SK-N-SH (cell line): ENCODE measurements around the gene ZNF827. TPM values are rescaled to one million over a fixed set of nuclear protein-coding genes. Genes with fewer than 3 reads are reported as not detected.

Experiments used
- CTCF ChIA-PET: fragments of 300-600, 350-600 bp; formaldehyde crosslinking; extraction: SDS; loops from one replicate; lab custom pipeline; 2021; lab: Yijun Ruan, JAX
- POLR2A ChIA-PET: fragments of 350-600 bp; sonication (Branson Sonifier 250); formaldehyde crosslinking; extraction: SDS; loops from one replicate; lab custom pipeline; 2020; ENCODE audit warnings: antibody characterized with exemption, inconsistent platforms; lab: Yijun Ruan, JAX
- DNase-seq: peaks from one replicate; pipeline ENCODE4 v3.0.0; 2012
- H2AFZ ChIP-seq: fragments of 200-600 bp; sonication (generic); 2 replicates; pipeline ENCODE4 v1.8.1; 2016; ENCODE audit warnings: antibody characterized with exemption, mild to moderate bottlenecking, low read depth
- H3F3A ChIP-seq: fragments of 200-600 bp; sonication (generic); replicated peaks from 2 replicates; pipeline ENCODE3; 2016; ENCODE audit warnings: antibody characterized with exemption, mild to moderate bottlenecking; ENCODE audit not compliant: insufficient read depth
- H3K27ac ChIP-seq, 2 experiments: fragments of 200-500 bp in 1 of 2; fragments of 200-600 bp in 1 of 2; sonication (Bioruptor generic) in 1 of 2; sonication (generic), shearing (Covaris generic) in 1 of 2; 2 replicates each; pipeline versions ENCODE4 v1.5.1 to v1.6.1; 2014 to 2016; ENCODE audit warnings: low read depth in 2 of 2, inconsistent platforms in 1 of 2, low read length in 1 of 2, mild to moderate bottlenecking in 1 of 2, mixed read lengths in 1 of 2
- H3K27me3 ChIP-seq: fragments of 200-600 bp; sonication (generic), shearing (Covaris generic); 2 replicates; pipeline ENCODE4 v1.6.1; 2016; ENCODE audit warnings: mixed run types; ENCODE audit not compliant: insufficient read depth
- H3K36me3 ChIP-seq, 2 experiments: fragments of 200-500 bp in 1 of 2; fragments of 200-600 bp in 1 of 2; sonication (Bioruptor generic) in 1 of 2; sonication (generic) in 1 of 2; replicated peaks in 1 of 2; 2 replicates each; pipeline versions ENCODE3 to v1.5.1; 2014 to 2016; ENCODE audit warnings: low read length in 1 of 2, mild to moderate bottlenecking in 1 of 2; ENCODE audit not compliant: insufficient read depth in 2 of 2, control insufficient read depth in 1 of 2
- H3K4me1 ChIP-seq, 2 experiments: fragments of 200-500 bp in 1 of 2; fragments of 200-600 bp in 1 of 2; sonication (Bioruptor generic) in 1 of 2; sonication (generic), shearing (Covaris generic) in 1 of 2; 2 replicates each; pipeline versions ENCODE4 v1.5.1 to v1.6.1; 2014 to 2016; ENCODE audit warnings: low read depth in 1 of 2, low read length in 1 of 2, mixed run types in 1 of 2; ENCODE audit not compliant: insufficient read depth in 2 of 2, control insufficient read depth in 1 of 2
- H3K4me2 ChIP-seq: fragments of 200-600 bp; sonication (generic), shearing (Covaris generic); 2 replicates; pipeline ENCODE4 v1.6.1; 2017; ENCODE audit warnings: mixed run types
- H3K4me3 ChIP-seq, 2 experiments: fragments of 200-500 bp in 1 of 2; fragments of 200-600 bp in 1 of 2; sonication (Bioruptor generic) in 1 of 2; sonication (generic), shearing (Covaris generic) in 1 of 2; 2 replicates each; pipeline versions ENCODE4 v1.5.1 to v1.8.1; 2014 to 2016; ENCODE audit warnings: low read depth in 2 of 2, inconsistent platforms in 1 of 2, low read length in 1 of 2, mild to moderate bottlenecking in 1 of 2, mixed read lengths in 1 of 2, moderate library complexity in 1 of 2
- H3K79me2 ChIP-seq: fragments of 200-600 bp; sonication (generic); 2 replicates; pipeline ENCODE4 v1.8.1; 2017; ENCODE audit warnings: mild to moderate bottlenecking; ENCODE audit not compliant: insufficient read depth
- H3K9ac ChIP-seq: fragments of 200-600 bp; sonication (generic); 2 replicates; pipeline ENCODE4 v1.6.1; 2017; ENCODE audit warnings: mixed run types
- H3K9me2 ChIP-seq: fragments of 200-600 bp; sonication (generic); 2 replicates; pipeline ENCODE4 v1.6.1; 2017; ENCODE audit warnings: mixed run types
- H3K9me3 ChIP-seq: fragments of 200-600 bp; sonication (generic); 2 replicates; pipeline ENCODE4 v1.6.1; 2017; ENCODE audit warnings: mixed run types, mild to moderate bottlenecking, moderate library complexity
- H4K20me1 ChIP-seq: fragments of 200-600 bp; sonication (generic); 2 replicates; pipeline ENCODE4 v1.6.1; 2017; ENCODE audit warnings: mild to moderate bottlenecking, mixed run types; ENCODE audit not compliant: insufficient read depth
- EP300 ChIP-seq, 2 experiments: IDR thresholded peaks; 2 replicates each; pipeline versions ENCODE4 v1.4.0 to v1.6.1; 2012; ENCODE audit warnings: borderline replicate concordance in 1 of 2, low read depth in 1 of 2, low read length in 1 of 2
- FOXJ3 ChIP-seq: sonication (generic); formaldehyde crosslinking; IDR thresholded peaks from 2 replicates; pipeline ENCODE4 v1.5.1; 2020; ENCODE audit warnings: mild to moderate bottlenecking, missing genetic modification reagents
- GABPA ChIP-seq: IDR thresholded peaks from 2 replicates; pipeline ENCODE4 v1.4.0; 2012; ENCODE audit warnings: low read depth, mild to moderate bottlenecking
- GATA2 ChIP-seq: sonication (generic); formaldehyde crosslinking; IDR thresholded peaks from 2 replicates; pipeline ENCODE4 v1.5.0; 2020; ENCODE audit warnings: mild to moderate bottlenecking, missing genetic modification reagents
- JUND ChIP-seq: IDR thresholded peaks from 2 replicates; pipeline ENCODE4 v1.4.0; 2012
- MEF2A ChIP-seq: IDR thresholded peaks from 2 replicates; pipeline ENCODE4 v1.4.0; 2012; ENCODE audit warnings: low read depth, borderline replicate concordance
- NFIC ChIP-seq: IDR thresholded peaks from 2 replicates; pipeline ENCODE4 v1.4.0; 2012; ENCODE audit warnings: borderline replicate concordance
- NRF1 ChIP-seq: IDR thresholded peaks from 2 replicates; pipeline ENCODE4 v1.6.1; 2012; ENCODE audit warnings: low read depth, mild to moderate bottlenecking, low read length
- RCOR1 ChIP-seq: fragments of 150-350 bp; IDR thresholded peaks from 2 replicates; pipeline ENCODE4 v1.6.1; 2017; ENCODE audit warnings: antibody characterized with exemption, low read length
- RXRA ChIP-seq: IDR thresholded peaks from 2 replicates; pipeline ENCODE4 v1.4.0; 2012; ENCODE audit warnings: low read depth, mild to moderate bottlenecking, borderline replicate concordance
- SIN3A ChIP-seq: IDR thresholded peaks from 2 replicates; pipeline ENCODE4 v1.6.1; 2012; ENCODE audit warnings: low read depth, mild to moderate bottlenecking, low read length, moderate library complexity, borderline replicate concordance
- TCF12 ChIP-seq: IDR thresholded peaks from 2 replicates; pipeline ENCODE4 v1.4.0; 2012
- TEAD4 ChIP-seq: IDR thresholded peaks from 2 replicates; pipeline ENCODE4 v1.4.0; 2012; ENCODE audit warnings: mild to moderate bottlenecking, borderline replicate concordance; ENCODE audit not compliant: insufficient read depth
- YY1 ChIP-seq: IDR thresholded peaks from 2 replicates; pipeline ENCODE4 v1.4.0; 2012; ENCODE audit warnings: low read depth, mild to moderate bottlenecking
- polyA plus RNA-seq, 3 experiments: library from polyadenylated mRNA; depleted of rRNA; stranded (reverse); fragments of >200 nt; gene quantifications; 2 replicates each; pipeline ENCODE4 v1.2.3, GENCODE V29; 2012
- TF ChIP-seq, protein P1 (sequence below): IDR thresholded peaks from 2 replicates; pipeline ENCODE4 v1.6.1; 2012; ENCODE audit warnings: mild to moderate bottlenecking, low read depth, low read length, moderate library complexity
- TF ChIP-seq, protein P2 (sequence below): fragments of 200-600 bp; sonication (generic); IDR thresholded peaks from 2 replicates; pipeline ENCODE4 v1.6.1; 2017; ENCODE audit warnings: antibody characterized with exemption, mild to moderate bottlenecking, moderate library complexity
- TF ChIP-seq, protein P3 (sequence below): fragments of 150-350 bp; IDR thresholded peaks from 2 replicates; pipeline ENCODE4 v1.6.1; 2016; ENCODE audit warnings: mild to moderate bottlenecking, low read depth, low read length
- TF ChIP-seq, protein P4 (sequence below): IDR thresholded peaks from 2 replicates; pipeline ENCODE4; 2012
- TF ChIP-seq, protein P5 (sequence below): IDR thresholded peaks from 2 replicates; pipeline ENCODE4 v1.4.0; 2012; ENCODE audit warnings: low read depth, borderline replicate concordance
- TF ChIP-seq, protein P6 (sequence below): IDR thresholded peaks from 2 replicates; pipeline ENCODE4 v1.4.0; 2012; ENCODE audit warnings: low read depth

ZNF827 gene
- polyA plus RNA-seq, 1 of the 3 experiments (the other 2 are of a cell fraction) = 23.2 TPM

DNA sequence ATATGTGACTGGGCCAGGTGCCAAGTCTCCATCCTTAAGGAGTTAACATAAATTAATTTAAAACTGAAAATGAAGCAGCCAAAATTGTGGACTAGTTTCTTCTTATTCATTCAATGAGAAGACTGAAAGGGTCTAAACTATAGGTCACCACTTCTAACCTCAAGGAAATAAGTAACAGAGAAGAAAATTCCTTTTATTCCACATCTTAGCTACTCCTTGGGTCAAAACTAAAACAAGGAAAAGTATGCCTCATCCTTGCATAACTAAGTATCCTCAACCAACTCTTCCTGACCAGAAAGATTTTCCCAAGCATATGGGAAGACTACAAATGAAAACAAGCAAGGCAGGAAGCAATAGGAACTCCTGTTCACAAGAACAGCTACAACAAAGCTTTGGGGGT, 71.2 kb downstream of the ZNF827 start:
- H4K20me1 ChIP-seq = no peaks in the 10 kb centered on the region
- ChIA-PET CTCF (no interaction called here), POLR2A (no interaction called here)
- H3K9me3 ChIP-seq = no peaks in the 10 kb centered on the region
- DNase-seq = no peak
- no peak overlapping the region for H3K4me2 ChIP-seq
- H3K9ac ChIP-seq = no peak overlapping the region
- H3K4me1 ChIP-seq = peaks cover 8 to 11% of the 10 kb centered on the region in 2 experiments; a peak in 3 of 4 replicates
- H2AFZ ChIP-seq = no peak overlapping the region
- H3K79me2 ChIP-seq = peaks cover 19% of the 10 kb centered on the region
- H3K36me3 ChIP-seq = peaks cover 18 to 26% of the 10 kb centered on the region in 2 experiments
- H3K9me2 ChIP-seq = no peaks in the 10 kb centered on the region
- peak overlapping the region in 1 of 2 experiments; percentile 39; a peak in 2 of 4 replicates for H3K27ac ChIP-seq
- TF ChIP-seq, protein P1, sequence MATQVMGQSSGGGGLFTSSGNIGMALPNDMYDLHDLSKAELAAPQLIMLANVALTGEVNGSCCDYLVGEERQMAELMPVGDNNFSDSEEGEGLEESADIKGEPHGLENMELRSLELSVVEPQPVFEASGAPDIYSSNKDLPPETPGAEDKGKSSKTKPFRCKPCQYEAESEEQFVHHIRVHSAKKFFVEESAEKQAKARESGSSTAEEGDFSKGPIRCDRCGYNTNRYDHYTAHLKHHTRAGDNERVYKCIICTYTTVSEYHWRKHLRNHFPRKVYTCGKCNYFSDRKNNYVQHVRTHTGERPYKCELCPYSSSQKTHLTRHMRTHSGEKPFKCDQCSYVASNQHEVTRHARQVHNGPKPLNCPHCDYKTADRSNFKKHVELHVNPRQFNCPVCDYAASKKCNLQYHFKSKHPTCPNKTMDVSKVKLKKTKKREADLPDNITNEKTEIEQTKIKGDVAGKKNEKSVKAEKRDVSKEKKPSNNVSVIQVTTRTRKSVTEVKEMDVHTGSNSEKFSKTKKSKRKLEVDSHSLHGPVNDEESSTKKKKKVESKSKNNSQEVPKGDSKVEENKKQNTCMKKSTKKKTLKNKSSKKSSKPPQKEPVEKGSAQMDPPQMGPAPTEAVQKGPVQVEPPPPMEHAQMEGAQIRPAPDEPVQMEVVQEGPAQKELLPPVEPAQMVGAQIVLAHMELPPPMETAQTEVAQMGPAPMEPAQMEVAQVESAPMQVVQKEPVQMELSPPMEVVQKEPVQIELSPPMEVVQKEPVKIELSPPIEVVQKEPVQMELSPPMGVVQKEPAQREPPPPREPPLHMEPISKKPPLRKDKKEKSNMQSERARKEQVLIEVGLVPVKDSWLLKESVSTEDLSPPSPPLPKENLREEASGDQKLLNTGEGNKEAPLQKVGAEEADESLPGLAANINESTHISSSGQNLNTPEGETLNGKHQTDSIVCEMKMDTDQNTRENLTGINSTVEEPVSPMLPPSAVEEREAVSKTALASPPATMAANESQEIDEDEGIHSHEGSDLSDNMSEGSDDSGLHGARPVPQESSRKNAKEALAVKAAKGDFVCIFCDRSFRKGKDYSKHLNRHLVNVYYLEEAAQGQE = no peak
- TF ChIP-seq MEF2A (no peak), EP300 (IDR thresholded peaks at IDR 0.05; ENCODE audit: borderline replicate concordance in 1 of 2, low read depth in 1 of 2, low read length in 1 of 2) (no peak), GATA2 (no peak), NFIC (no peak), RCOR1 (no peak), TCF12 (no peak), FOXJ3 (CRISPR knock-in tag) (no peak), GABPA (no peak), RXRA (no peak), JUND (no peak), SIN3A (no peak), YY1 (no peak), NRF1 (no peak), TEAD4 (no peak)
- TF ChIP-seq, protein P2, sequence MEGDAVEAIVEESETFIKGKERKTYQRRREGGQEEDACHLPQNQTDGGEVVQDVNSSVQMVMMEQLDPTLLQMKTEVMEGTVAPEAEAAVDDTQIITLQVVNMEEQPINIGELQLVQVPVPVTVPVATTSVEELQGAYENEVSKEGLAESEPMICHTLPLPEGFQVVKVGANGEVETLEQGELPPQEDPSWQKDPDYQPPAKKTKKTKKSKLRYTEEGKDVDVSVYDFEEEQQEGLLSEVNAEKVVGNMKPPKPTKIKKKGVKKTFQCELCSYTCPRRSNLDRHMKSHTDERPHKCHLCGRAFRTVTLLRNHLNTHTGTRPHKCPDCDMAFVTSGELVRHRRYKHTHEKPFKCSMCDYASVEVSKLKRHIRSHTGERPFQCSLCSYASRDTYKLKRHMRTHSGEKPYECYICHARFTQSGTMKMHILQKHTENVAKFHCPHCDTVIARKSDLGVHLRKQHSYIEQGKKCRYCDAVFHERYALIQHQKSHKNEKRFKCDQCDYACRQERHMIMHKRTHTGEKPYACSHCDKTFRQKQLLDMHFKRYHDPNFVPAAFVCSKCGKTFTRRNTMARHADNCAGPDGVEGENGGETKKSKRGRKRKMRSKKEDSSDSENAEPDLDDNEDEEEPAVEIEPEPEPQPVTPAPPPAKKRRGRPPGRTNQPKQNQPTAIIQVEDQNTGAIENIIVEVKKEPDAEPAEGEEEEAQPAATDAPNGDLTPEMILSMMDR = no peak
- TF ChIP-seq, protein P3, sequence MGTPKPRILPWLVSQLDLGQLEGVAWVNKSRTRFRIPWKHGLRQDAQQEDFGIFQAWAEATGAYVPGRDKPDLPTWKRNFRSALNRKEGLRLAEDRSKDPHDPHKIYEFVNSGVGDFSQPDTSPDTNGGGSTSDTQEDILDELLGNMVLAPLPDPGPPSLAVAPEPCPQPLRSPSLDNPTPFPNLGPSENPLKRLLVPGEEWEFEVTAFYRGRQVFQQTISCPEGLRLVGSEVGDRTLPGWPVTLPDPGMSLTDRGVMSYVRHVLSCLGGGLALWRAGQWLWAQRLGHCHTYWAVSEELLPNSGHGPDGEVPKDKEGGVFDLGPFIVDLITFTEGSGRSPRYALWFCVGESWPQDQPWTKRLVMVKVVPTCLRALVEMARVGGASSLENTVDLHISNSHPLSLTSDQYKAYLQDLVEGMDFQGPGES = no peak
- TF ChIP-seq, protein P4, sequence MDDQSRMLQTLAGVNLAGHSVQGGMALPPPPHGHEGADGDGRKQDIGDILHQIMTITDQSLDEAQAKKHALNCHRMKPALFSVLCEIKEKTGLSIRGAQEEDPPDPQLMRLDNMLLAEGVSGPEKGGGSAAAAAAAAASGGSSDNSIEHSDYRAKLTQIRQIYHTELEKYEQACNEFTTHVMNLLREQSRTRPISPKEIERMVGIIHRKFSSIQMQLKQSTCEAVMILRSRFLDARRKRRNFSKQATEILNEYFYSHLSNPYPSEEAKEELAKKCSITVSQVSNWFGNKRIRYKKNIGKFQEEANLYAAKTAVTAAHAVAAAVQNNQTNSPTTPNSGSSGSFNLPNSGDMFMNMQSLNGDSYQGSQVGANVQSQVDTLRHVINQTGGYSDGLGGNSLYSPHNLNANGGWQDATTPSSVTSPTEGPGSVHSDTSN = no peak
- TF ChIP-seq, protein P5, sequence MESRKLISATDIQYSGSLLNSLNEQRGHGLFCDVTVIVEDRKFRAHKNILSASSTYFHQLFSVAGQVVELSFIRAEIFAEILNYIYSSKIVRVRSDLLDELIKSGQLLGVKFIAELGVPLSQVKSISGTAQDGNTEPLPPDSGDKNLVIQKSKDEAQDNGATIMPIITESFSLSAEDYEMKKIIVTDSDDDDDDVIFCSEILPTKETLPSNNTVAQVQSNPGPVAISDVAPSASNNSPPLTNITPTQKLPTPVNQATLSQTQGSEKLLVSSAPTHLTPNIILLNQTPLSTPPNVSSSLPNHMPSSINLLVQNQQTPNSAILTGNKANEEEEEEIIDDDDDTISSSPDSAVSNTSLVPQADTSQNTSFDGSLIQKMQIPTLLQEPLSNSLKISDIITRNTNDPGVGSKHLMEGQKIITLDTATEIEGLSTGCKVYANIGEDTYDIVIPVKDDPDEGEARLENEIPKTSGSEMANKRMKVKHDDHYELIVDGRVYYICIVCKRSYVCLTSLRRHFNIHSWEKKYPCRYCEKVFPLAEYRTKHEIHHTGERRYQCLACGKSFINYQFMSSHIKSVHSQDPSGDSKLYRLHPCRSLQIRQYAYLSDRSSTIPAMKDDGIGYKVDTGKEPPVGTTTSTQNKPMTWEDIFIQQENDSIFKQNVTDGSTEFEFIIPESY = no peak
- TF ChIP-seq, protein P6, sequence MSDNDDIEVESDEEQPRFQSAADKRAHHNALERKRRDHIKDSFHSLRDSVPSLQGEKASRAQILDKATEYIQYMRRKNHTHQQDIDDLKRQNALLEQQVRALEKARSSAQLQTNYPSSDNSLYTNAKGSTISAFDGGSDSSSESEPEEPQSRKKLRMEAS = no peak
- no peaks in the 10 kb centered on the region for H3K27me3 ChIP-seq
- H3F3A ChIP-seq = peaks cover 10% of the 10 kb centered on the region
- H3K4me3 ChIP-seq = no peak overlapping the region
